ENCODE data around the gene ASPDH.
A peak's percentile ranks its signal among the peaks of the same experiment; 100 is the strongest.

The ASPDH gene

GRCh38 chr19:50556282-50557008 lies 42.7 kb upstream of the ASPDH start:
- peak; percentile 67 for DNase-seq (ENCODE audit: low read depth)
- peak; percentile 77 for TF ChIP-seq CTCF (conservative IDR thresholded peaks at IDR 0.05; ENCODE audit: low read depth, low read length)
- peak overlapping the region; percentile 36 for H3K4me3 ChIP-seq (ENCODE audit: low read depth, low read length)

- no peak overlapping the region for H3K4me3 ChIP-seq (ENCODE audit: low read depth, low read length)
- TF ChIP-seq CTCF (conservative IDR thresholded peaks at IDR 0.05; ENCODE audit: low read depth, low read length), result no peak
Measured at GRCh38 chr19:50555450-50556281, 42.0 kb upstream of the ASPDH start.

GRCh38 chr19:50555033-50555432 lies 41.3 kb upstream of the ASPDH start:
- no peak for DNase-seq (ENCODE audit: low read depth)
- no peak for TF ChIP-seq CTCF (conservative IDR thresholded peaks at IDR 0.05; ENCODE audit: low read depth, low read length)
- H3K4me3 ChIP-seq (ENCODE audit: low read depth, low read length), result no peak overlapping the region

More at GRCh38 chr19:50555450-50556281, 42.0 kb upstream of the ASPDH start:
- DNase-seq (ENCODE audit: low read depth), result peak; percentile 2

- no peak for TF ChIP-seq CTCF (conservative IDR thresholded peaks at IDR 0.05; ENCODE audit: low read depth, low read length)
- no peak overlapping the region for H3K4me3 ChIP-seq (ENCODE audit: low read depth, low read length)
- no peak for DNase-seq (ENCODE audit: low read depth)
Measured at GRCh38 chr19:50554212-50554611, 40.5 kb upstream of the ASPDH start.

GRCh38 chr19:50553134-50553703 lies 39.5 kb upstream of the ASPDH start:
- DNase-seq (ENCODE audit: low read depth), result no peak
- no peak for TF ChIP-seq CTCF (conservative IDR thresholded peaks at IDR 0.05; ENCODE audit: low read depth, low read length)
- no peak overlapping the region for H3K4me3 ChIP-seq (ENCODE audit: low read depth, low read length)

GRCh38 chr19:50552540-50552939 lies 38.8 kb upstream of the ASPDH start:
- DNase-seq (ENCODE audit: low read depth), result no peak
- TF ChIP-seq CTCF (conservative IDR thresholded peaks at IDR 0.05; ENCODE audit: low read depth, low read length), result no peak
- no peak overlapping the region for H3K4me3 ChIP-seq (ENCODE audit: low read depth, low read length)

Measured in choroid plexus epithelial cell (primary cell).